DOHH2 (cell line): ENCODE data around the gene SEMA5A.

Experiments used
- CTCF ChIP-seq: fragments of 200-600 bp; sonication (generic); IDR thresholded peaks from one replicate; pipeline ENCODE4 v1.5.1; 2014; ENCODE audit warnings: antibody characterized with exemption, mild to moderate bottlenecking, low read depth, low read length; ENCODE audit not compliant: poor library complexity, severe bottlenecking
- EZH2phosphoT487 ChIP-seq: fragments of 200-600 bp; sonication (generic); IDR thresholded peaks from 2 replicates; pipeline ENCODE4 v1.6.1; 2017; ENCODE audit warnings: borderline replicate concordance, mild to moderate bottlenecking, antibody characterized with exemption, low read length, moderate library complexity, mixed read lengths

- TF ChIP-seq EZH2phosphoT487 (no peak), CTCF (no peak)
Measured at GRCh38 chr5:9534881-9535517, 10.9 kb downstream of the SEMA5A start.
